Suppressor macrophage (primary cell): ENCODE measurements around the gene IL21R.
"Not testable (repeated sequence)": the region's sequence is repeated elsewhere in the genome, so short reads cannot be mapped to it uniquely, and the experiment has no call there.

Source experiments
- DNase-seq, 4 experiments: peaks; one replicate each; pipeline ENCODE4 v3.0.0-alpha.2; 2020 to 2022

Gene IL21R

DNA sequence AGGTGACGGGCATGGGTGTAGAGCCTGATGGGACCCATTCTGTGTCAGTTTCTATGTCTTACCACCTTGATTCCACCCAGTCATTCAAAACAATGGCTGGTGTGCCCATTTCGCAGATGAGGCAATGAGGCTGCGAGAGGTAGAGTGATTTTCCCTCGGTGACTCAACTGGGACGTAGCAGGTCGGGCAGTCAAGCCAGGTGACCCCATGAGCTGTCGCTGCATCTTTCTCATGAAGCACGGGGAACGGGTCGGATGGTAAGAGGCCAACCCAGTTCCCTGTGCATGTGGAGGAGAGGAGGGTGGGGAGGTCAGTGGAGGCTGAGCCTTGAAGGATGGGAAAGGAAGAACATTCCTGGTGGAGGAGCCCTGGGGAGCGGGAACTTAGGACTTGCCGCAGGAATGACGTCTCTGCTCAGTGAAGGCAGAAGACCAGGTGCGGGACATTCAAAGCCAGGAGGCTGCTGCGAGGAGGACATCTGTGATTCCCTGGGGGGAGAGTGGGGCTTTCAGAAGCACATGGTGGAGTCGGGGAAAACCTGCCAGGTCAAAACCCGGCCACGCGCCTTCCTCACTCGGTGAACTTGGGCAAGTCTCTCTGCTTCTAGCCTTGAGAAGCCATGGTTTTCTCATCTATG is 1.1 kb downstream of the IL21R start:
- DNase-seq, result no peak

DNA sequence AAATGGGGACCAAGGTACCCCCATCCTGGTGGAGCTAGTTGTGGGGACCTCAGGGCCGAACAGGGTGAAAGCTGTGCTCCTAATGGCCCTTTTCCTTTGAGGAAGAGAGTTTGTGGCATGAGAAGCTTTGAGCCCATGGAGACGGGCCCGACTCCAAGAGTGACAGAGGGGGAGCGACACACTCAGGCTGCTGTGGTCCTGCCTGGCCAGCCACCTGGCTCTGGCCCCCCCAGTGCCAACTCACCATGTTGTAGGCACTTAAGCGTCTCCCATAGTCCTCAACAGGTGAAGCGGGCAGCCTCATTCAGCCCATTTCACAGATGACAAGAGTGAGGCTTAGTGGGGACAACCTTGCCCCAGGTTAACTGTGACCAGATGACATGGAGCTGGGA is 1.6 kb downstream of the IL21R start:
- DNase-seq, result no peak

DNA sequence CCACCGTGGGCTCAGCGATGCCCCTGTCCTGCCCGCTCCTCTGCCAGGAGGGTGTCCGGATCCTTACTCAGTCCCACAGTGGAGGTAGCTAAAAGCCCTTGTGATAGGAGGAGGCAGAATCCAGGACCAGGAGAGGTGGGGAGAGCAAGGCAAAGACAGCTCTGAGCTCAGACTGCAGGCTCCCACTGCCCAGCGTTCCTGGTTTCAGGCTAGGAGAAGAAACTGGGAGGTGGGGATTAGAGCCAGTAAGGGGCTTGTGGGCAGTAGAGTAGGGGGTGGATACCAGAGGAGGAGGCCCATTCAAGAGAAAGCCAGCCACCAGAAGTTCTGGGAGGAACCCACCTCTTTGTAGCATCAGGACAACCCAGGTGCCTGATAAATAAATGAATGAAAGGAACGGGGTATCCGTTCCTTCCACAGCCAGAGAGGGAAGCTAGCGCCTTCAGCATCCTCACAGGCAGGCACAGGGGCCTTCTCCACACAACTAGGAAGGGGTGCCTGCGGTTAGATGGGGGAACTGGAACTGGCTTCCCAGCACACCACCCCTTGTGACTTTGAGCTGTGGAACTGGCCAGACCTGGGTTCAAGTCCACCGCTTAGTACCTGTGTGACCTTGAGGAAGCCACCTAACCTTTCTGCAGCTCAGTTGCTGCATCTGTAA is 2.3 kb downstream of the IL21R start:
- no peak for DNase-seq

DNA sequence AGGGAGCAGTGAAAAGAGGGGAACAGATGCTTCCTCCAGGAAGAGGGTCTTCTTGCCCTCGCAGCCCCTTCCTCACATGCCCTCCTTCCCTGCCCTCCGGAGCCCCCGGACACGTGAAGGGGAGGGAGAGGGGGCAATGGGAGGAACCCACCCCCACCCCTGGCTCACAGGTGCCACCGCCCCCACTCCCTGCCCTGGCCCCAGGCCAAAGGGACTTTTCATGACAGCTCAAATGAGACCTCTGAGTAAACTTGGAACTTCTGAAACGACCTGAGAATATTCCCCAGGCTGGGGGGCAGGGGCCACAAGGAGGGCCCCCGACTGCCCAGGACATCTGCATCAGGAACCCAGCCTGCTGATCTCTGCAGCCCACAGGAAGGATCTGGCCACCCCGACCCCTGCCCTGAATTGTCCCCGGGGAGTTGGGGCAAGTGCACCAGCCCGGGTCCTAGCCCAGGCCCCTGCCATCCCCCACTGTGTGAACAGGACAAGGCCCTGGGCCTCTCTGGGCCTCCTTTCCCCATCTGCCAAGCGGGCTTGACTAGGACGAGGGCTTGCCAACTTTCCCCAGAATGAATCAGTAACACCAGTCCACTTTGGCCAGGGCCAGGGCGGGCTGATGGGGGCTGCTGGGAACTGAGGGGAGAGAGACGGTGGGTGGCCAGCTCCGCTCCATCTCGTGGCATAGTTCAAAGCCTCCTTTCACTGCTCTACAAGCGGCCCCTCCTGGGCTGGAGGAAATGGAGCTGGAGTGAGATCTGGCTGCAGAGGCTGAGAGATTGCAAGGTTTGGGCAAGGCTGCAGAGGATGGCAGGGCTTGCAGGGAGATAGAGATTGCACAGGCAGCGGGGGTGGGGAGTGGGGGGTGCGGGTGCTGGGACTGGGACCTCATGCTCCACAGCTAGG is 3.8 kb downstream of the IL21R start:
- DNase-seq, result no peak

- DNase-seq, result no peak
Observed at GRCh38 chr16:27406511-27407128, 4.6 kb downstream of the IL21R start.

- DNase-seq, result no peak
Observed at GRCh38 chr16:27407133-27407532, 5.2 kb downstream of the IL21R start.

GRCh38 chr16:27408012-27408601 is 6.1 kb downstream of the IL21R start:
- peak in 2 of 4 experiments; percentile 45 for DNase-seq

DNA sequence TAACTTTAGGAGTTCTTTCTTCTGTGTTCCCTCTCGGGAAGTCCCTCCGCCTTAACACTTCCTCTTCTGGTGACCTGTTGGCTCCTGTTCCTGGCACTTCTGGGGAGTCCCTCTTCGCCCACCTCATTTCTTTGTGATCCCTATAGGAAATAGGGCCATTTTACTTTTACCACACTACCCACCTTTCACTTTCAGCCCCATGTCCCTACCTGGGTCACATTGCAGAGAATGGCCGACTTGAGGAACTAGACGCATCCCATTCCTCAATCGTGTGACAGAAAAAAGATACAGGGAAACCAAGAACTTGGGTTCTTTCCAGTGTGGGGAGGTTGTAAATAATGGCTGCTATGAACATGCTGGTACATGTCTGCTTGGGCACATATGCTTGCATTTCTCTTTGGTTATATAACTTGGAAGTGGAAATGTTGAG is 6.6 kb downstream of the IL21R start:
- DNase-seq, result peak; percentile 32 to 76 (median 60)

- DNase-seq, result not testable (repeated sequence)
Observed at GRCh38 chr16:27409958-27410357, 8.0 kb downstream of the IL21R start.

GRCh38 chr16:27410761-27411160 is 8.8 kb downstream of the IL21R start:
- DNase-seq, result peak in 2 of 4 experiments; percentile 64 to 65

DNA sequence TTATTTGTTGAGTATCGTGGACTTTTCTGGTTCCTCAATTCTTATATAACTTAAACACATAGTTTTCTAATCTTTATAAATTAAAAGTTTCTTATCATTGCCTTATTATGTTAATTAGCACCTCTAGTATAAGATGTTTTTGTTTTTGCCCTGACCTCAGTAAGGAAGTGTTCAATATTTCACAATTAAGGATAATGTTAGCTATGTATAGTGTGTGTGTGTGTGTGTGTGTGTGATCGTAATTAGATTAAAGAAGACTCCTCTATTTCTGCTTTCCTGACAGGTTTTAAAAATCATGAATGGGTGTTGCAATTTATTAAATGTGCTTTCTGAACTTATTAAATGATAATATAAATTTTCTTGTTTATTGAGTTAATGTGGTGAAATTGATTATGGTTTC is 12.0 kb downstream of the IL21R start:
- DNase-seq, result no peak

DNA sequence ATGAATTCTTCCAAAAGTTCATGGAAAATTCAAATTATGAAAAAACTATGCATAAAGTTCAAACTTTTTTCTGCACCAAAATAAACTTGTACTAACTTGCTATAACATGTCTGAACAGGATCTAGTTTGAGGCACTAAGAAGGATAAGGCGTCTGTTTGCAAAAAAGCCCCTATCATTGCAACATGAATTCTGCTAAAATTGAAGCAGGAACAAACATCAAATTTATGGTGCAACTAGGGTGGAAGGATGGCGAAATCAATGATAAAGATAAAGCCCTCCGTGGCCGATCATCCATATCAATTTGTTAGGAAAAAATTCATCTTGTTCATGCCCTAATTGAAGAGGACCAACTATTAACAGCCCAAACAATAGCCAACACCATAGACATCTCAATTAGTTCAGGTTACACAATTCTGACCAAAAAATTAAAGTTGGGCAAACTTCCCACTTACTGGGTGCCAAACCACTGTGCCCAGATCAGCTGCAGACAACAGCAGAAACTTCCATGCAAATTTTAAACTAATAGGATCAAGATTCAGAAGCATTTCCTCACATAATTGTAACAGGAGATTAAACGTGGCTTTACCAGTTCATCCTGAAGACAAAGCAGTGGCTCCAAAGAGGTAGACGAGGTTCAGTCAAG is 12.9 kb downstream of the IL21R start:
- peak; percentile 44 to 81 (median 64) for DNase-seq

DNA sequence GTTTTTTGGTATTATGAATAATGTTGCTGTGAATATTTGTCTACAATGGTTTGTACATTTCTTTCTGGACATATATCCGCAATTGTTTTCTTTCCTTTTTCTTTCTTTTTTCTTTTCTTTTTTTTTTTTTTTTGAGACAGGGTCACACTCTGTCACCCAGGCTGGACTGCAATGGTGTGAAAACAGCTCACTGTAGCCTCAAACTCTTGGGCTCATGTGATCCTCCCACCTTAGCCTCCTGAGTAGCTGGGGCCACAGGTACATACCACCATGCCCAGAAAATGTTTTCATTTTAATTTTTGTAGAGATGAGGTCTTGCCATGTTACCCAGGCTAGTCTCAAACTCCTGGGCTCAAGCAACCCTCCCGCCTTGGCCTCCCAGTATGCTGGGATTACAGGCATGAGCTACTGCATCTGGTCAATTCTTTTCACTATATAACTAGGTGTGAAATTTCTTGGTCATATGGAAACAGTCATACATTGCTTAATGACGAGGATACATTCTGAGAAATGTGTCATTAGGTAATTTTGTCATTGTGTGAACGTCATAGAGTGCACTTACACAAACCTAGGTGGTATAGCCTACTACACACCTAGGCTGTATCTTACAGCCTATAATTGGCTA is 15.2 kb downstream of the IL21R start:
- DNase-seq, result no peak

- DNase-seq, result peak in 1 of 4 experiments; percentile 25
Observed at GRCh38 chr16:27421961-27422740, 20.2 kb downstream of the IL21R start.

DNA sequence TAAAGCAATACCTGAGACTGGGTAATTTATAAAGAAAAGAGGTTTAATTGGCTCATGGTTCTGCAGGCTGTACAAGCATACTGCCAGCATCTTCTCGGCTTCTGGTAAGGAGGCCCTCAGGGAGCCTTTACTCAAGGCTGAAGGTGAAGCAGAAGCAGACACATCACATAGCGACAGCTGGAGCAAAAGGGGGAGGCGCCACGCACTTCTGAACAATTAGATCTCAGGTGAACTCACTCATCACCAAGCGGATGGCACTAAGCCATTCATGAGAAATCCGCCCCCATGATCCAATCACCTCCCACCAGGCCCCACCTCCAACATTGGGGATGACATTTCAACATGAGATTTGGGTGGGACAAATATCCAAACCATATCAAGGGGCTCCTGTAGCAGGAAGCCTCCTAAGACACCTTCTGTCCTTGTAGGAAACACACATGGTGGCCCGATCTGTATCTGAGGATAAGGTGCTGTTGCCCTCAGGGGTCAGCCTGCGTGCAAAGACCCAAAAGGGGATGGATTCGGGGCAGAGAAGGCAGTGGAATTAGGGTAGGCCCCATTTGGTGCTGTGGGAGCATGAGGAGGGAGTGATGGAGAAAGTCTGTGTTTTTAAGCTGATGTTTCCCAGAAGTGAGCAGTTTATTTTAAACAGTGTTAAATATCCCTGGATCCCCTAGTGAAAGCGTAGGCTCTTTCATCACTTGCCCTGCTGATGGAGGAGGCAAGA is 23.0 kb downstream of the IL21R start:
- DNase-seq, result no peak

DNA sequence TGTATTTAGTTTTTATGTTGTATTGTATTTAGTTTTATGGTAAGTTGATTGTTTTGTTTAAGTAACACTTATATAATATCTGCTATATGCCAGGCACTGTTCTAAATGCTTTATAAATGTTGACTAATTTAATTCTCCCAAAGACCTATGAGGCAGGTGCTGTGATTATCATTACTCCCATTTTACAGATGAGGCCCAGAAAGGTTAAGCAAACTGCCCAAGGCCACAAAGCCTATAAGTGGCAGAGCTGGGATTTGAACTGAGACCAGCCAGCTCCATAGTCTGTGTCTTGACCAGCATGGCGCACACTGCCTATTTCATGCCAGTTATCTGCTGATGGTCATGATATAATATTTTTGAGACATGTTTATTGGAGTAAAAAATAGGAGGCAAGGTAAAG is 24.0 kb downstream of the IL21R start:
- DNase-seq, result no peak

GRCh38 chr16:27426423-27427408 is 24.7 kb downstream of the IL21R start:
- peak; percentile 79 to 86 (median 85) for DNase-seq

GRCh38 chr16:27427538-27427937 is 25.6 kb downstream of the IL21R start:
- DNase-seq, result no peak
